Rectal smooth muscle tissue (tissue), 1 donor: ENCODE data around the gene HDAC4.

Experiments used
- H3K27ac ChIP-seq: one replicate; pipeline ENCODE4 v1.7.0; 2013; ENCODE audit warnings: low read depth, low read length, inconsistent platforms
- H3K27me3 ChIP-seq: one replicate; pipeline ENCODE4 v1.7.0; 2013; ENCODE audit warnings: low read length; ENCODE audit not compliant: control insufficient read depth, insufficient read depth
- H3K36me3 ChIP-seq: one replicate; pipeline ENCODE4 v1.7.0; 2013; ENCODE audit warnings: low read length; ENCODE audit not compliant: control insufficient read depth, insufficient read depth
- H3K4me1 ChIP-seq: one replicate; pipeline ENCODE4 v1.7.0; 2013; ENCODE audit warnings: low read length; ENCODE audit not compliant: control insufficient read depth, insufficient read depth
- H3K4me3 ChIP-seq: one replicate; pipeline ENCODE4 v1.7.0; 2013; ENCODE audit warnings: low read length
- H3K9ac ChIP-seq: one replicate; pipeline ENCODE4 v1.7.0; 2013; ENCODE audit warnings: low read length

HDAC4 gene

DNA sequence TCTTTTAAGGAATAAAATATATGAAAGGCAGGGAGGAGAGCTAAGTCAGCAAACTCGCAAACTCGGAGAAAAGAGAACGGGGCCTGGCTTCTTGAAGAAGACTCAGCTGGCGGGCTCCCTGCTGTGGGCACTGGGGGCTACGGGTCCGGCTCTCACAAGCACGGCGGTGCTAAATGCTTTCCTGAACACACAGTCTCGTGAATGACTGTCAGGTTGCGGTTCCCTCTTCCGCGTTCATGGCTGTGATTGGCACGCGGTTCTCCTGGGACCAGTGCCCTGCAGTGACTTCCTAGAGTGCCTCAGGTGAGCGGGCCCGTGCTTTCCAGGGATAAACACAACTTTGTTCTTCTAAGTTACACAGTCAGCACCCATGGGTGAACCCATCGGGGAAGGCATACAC, 208.4 kb downstream of the HDAC4 start:
- no peak overlapping the region for H3K9ac ChIP-seq
- no peaks in the 10 kb centered on the region for H3K27me3 ChIP-seq
- H3K27ac ChIP-seq = no peak overlapping the region
- no peaks in the 10 kb centered on the region for H3K4me1 ChIP-seq
- H3K4me3 ChIP-seq = no peak overlapping the region
- H3K36me3 ChIP-seq = peaks cover 23% of the 10 kb centered on the region

DNA sequence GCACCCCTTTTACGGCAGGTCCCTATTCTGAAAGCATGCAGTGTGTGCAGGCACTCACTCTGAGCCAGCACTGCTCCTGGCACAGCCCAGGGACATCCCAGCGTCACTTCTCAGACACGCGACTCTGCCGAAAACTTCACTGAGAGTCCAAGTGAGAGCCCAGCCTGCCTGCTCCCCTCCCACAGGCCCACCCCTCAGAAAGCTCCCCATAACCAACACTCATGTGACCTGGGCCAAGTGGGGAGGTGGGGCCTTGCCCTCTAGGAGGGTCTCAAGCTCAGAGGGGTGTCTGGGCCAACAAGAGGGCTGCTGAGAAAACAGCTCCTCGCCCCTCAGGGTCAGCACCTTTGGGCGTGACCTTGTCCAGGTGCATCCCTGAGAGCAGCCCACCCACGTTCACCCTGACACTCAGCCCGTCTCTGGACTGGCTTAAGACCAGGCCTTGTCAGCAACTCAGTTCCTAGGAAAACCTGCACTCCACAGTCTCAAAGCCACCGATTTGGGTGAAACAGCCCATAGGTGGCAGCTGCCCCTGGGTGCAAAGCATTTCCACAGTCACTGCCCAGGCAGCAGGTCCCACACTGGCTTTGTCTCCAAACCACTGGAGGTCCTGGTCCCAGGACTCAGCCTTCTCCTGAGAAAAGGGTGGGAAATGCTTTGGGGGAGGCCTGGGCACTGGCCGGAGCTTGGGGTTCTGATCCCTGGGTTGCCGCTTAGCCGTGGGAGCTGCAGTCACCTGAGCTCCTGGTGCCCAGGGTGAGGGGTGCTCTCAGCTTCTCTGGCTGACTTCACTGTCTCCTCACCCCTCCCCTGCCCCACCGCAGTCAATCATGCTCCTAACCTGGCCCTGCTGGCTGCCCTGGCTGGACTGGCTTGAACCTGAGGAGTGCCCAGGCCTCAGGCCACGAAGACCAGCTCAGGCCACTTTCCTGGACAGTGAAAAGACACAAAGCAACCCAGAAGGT, 209.6 kb downstream of the HDAC4 start:
- H3K9ac ChIP-seq = no peak overlapping the region
- H3K4me3 ChIP-seq = no peak overlapping the region
- H3K4me1 ChIP-seq = no peaks in the 10 kb centered on the region
- peaks cover 27% of the 10 kb centered on the region for H3K36me3 ChIP-seq
- H3K27ac ChIP-seq = no peak overlapping the region
- no peaks in the 10 kb centered on the region for H3K27me3 ChIP-seq

DNA sequence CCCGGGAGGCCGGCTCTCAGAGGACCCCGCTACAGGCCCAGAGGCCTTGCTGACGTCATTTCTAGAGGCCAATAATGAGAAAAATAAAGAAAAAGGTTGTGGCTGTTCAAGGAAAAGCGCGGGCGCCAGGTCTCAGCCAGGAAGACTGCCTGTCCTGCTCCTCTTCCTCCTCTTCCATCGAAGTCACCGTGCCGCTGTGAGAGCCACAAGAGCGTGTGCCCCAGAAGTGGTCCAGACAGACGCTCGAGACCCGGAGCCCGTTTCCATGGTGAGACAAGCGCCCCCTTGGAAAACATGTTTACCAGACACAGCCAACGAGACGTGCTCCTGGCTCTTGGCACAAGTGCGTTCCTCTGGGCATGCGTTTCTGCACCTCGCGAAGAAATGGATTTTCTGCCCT, 210.5 kb downstream of the HDAC4 start:
- H3K27me3 ChIP-seq = no peaks in the 10 kb centered on the region
- H3K36me3 ChIP-seq = peaks cover 27% of the 10 kb centered on the region
- H3K9ac ChIP-seq = no peak overlapping the region
- no peak overlapping the region for H3K27ac ChIP-seq
- no peaks in the 10 kb centered on the region for H3K4me1 ChIP-seq
- H3K4me3 ChIP-seq = no peak overlapping the region

DNA sequence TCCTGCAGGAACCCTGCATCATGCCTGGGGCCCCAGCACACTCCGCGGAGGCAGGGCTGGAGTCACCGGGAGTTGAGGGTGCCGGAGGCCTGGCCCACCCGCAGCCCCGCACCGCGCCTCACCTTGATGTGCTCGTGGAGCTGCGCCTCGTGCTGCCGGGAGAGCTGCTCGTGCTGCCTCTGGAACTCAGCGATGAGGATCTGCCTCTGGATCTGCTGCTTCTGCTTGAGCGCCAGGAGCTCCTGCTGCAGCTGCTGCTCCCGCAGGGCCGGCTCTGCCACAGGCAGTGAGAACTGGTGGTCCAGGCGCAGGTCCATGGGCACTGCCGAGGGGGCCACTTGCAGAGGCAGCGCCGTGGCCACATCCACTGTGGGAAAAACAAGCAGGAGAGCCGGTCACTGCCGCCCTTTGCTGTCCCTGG, 211.1 kb downstream of the HDAC4 start:
- H3K9ac ChIP-seq = no peak overlapping the region
- H3K36me3 ChIP-seq = peaks cover 31% of the 10 kb centered on the region
- H3K27ac ChIP-seq = no peak overlapping the region
- no peaks in the 10 kb centered on the region for H3K4me1 ChIP-seq
- H3K27me3 ChIP-seq = no peaks in the 10 kb centered on the region
- H3K4me3 ChIP-seq = no peak overlapping the region

DNA sequence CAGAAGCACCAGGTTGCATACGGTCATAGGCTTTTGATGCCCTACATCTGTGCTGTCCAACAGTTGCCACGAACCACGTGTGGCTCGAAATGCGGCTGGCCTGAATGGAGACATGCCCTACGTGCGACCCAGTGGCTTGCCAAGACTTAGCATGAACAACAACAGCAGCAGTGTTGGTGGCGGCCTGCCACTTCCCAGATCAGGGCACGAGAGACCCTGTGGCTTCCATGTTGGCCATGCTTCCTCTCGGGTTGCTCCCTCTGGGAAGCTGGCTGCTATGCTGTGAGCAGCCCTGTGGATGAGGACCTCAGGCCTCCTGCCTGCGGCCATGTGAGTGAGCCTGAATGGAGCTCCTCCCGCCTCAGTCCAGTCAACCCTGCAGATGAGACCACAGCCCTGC, 212.3 kb downstream of the HDAC4 start:
- no peak overlapping the region for H3K27ac ChIP-seq
- H3K27me3 ChIP-seq = no peaks in the 10 kb centered on the region
- no peak overlapping the region for H3K4me3 ChIP-seq
- H3K9ac ChIP-seq = no peak overlapping the region
- H3K4me1 ChIP-seq = no peaks in the 10 kb centered on the region
- peaks cover 28% of the 10 kb centered on the region for H3K36me3 ChIP-seq

DNA sequence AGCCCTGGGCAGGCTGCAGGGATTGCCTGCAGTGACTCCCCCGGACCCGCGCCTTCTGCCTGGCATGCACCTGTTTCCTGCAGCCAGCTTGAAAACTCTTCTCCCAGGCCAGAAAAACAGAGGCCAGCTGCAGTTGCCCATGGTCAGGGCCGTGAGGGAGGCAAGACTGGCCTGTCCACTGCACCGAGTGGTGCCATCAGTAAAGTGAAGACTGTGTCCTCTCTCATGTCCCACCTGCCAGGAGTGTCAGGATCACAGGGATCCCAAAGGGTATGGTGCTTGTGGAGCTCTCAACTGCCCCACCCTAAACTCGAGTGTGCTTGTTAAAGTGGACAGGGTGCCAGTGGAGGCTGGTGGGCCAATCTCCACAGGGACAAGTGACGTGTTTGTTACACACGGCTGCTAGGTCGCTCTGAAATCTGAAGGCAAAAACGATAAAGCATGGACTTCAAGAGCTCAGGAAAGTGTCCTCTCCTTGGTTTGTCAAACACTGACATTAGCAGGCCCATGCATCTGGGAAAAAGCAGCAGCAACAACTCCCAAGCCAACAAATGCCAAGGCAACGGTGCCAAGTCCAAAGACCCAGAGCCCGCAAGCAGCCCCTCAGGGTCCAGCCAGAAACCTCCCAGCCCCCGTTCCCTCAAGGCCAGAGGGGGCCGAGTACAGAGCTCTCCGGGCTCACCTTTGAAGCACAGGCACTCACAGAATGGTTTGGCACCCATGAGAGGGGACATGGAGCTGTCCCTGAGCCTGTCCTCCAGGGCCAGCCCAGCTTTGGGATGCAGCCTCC, 213.2 kb downstream of the HDAC4 start:
- H3K4me3 ChIP-seq = no peak overlapping the region
- no peaks in the 10 kb centered on the region for H3K27me3 ChIP-seq
- peaks cover 28% of the 10 kb centered on the region for H3K36me3 ChIP-seq
- H3K27ac ChIP-seq = no peak overlapping the region
- no peak overlapping the region for H3K9ac ChIP-seq
- no peaks in the 10 kb centered on the region for H3K4me1 ChIP-seq

DNA sequence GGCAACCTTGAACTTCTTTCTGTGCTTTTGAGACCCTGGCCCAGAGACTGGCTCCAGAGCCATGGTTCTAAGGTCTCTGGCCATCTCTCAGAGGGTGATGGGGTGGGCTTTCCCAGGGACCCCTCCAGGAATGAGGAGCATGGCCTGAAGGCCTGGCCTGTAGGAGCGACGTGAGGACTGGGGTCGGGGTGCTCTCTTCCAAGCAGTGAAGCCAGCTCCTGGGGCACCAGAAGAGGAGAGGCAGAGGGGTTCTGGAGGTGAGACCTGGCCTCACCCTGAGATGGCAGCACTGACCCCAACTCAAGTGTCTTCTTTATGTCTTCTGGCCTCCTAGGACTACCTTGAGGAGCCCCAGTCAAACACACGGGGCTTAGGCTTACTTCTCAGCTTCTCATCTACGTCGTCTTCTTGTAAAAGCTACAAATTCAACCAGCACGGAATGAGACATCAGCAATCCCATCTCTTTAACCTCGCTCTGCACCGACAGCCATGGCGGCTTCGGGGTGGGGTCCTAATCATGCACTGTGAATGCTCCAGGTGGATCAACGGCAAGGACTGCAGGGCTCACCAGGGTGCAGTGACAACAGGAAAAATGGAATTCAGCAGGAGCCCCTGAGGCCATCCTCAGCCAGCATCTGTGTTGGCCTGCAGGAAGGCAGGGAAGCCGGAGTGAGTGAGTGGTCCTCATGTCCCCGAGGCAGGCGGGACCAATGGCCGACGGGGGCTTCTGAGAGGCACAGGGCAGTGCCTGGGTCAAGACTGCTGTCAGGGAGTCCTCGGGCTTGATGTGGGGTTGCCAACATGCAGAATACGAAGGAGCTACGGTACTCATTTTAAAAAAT, 214.1 kb downstream of the HDAC4 start:
- Histone ChIP-seq H3K4me3 (no peak overlapping the region), H3K27me3 (no peaks in the 10 kb centered on the region), H3K4me1 (no peaks in the 10 kb centered on the region), H3K9ac (no peak overlapping the region), H3K27ac (no peak overlapping the region), H3K36me3 (peaks cover 28% of the 10 kb centered on the region)

DNA sequence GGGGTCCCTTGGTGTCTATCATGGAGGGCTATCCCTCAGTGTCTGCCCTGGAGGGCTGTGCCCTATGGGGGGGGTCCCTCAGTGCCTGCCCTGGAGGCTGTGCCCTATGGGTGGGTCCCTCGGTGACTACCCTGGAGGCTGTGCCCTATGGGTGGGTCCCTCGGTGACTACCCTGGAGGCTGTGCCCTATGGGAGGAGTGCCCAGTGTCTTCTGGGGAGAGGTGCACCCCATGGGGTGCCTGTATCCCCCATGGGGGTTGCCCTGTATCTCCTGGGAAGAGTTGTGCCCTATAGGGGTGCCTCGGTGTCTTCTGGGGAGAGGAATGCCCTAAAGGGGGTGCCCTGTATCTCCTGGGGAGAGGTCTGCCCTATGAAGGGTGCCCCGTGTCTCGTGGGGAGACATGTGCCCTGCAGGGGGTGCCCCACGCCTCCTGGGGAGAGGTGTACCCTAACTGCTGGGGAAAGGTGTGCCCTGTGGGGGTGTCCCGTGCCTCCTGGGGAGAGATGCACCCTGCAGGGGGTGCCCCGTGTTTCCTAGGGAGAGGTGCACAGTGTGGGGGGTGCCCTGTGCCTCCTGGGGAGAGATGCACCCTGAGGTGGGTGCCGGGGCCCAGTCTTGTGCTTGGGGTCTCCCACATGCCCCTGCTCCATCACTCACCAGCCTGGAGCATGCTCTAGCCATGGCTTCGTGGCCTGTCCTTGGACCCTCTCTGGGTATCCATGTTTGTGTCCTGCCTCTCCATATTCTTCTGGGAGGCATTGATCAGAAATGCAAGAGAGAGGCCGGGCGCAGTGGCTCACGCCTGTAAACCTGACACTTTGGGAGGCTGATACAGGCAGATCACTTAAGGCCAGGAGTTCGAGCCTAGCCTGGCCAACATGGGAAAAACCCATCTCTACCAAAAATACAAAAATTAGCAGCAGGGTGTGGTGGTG, 215.6 kb downstream of the HDAC4 start:
- Histone ChIP-seq H3K4me3 (no peak overlapping the region), H3K27ac (no peak overlapping the region), H3K27me3 (no peaks in the 10 kb centered on the region), H3K4me1 (no peaks in the 10 kb centered on the region), H3K36me3 (peaks cover 31% of the 10 kb centered on the region), H3K9ac (no peak overlapping the region)

DNA sequence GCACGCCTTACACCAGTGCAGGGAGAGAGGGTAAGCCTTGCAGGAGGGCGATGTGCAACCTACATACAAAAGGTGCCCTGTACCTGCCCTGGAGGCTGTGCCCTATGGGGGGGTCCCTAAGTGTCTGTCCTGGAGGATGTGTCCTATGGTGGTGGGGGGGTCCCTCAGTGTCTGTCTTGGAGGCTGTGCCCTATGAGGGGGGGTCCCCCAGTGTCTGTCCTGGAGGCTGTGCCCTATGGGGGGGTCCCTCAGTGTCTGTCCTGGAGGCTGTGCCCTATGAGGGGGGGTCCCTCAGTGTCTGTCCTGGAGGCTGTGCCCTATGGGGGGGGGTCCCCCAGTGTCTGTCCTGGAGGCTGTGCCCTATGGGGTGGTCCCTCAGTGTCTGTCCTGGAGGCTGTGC, 216.6 kb downstream of the HDAC4 start:
- Histone ChIP-seq H3K9ac (no peak overlapping the region), H3K4me1 (no peaks in the 10 kb centered on the region), H3K27ac (no peak overlapping the region), H3K36me3 (peaks cover 27% of the 10 kb centered on the region), H3K27me3 (no peaks in the 10 kb centered on the region), H3K4me3 (no peak overlapping the region)

DNA sequence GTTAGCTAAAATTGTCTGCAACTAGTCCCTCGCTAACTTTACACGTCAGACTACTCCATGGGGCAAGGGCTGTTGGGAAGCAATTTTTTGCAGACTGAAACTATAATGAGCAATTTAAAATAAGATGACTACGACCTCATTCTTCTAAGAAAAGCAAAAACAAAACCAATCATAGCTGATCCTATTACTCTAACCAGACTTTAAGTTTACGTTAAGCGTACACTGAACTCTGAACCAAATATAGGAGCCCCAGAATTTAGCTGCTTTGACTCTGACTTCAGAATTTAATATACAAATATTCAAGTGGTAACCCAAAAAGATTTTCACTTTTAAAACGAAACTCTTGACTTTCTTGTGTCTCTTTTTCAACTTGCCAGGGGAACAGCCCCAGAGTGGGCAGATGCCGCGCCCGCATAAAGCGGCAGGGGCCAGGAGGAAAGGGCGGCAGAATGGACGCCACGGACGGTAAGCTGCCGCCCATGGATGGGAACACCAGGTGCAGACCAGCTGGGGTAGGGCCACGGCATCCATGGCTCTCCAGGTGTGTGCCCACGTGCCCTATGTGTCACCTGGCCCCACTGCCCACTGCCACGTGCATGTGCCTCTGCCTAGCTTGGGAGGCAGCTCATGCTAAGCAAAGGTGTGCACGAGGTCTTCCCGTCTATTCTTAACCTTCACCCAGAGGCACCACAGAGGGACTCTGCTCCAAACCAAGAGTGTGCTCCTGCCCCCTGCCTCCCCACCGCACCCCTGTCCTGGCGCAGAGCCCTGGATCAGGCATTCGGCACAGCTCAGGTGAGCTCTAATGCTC, 217.6 kb downstream of the HDAC4 start:
- no peaks in the 10 kb centered on the region for H3K4me1 ChIP-seq
- no peak overlapping the region for H3K4me3 ChIP-seq
- no peak overlapping the region for H3K27ac ChIP-seq
- H3K9ac ChIP-seq = no peak overlapping the region
- H3K27me3 ChIP-seq = no peaks in the 10 kb centered on the region
- H3K36me3 ChIP-seq = peaks cover 23% of the 10 kb centered on the region
